Stomach (tissue), 4 donors: ENCODE measurements around the gene RASGRP3.

Experiments
- CTCF ChIP-seq, 7 experiments: fragments of 450-650 bp in 4 of 7; fragments of 200-600 bp in 3 of 7; sonication (generic) in 3 of 7; IDR thresholded peaks; one replicate each; pipeline ENCODE4 v1.5.1; 2016 to 2019; ENCODE audit warnings: antibody characterized with exemption in 7 of 7, control low read depth in 2 of 7, mild to moderate bottlenecking in 1 of 7
- POLR2A ChIP-seq, 4 donors: fragments of 450-650 bp; IDR thresholded peaks; one replicate each; pipeline ENCODE4 v1.6.1; 2016; ENCODE audit warnings: antibody characterized with exemption in 4 of 4, control low read depth in 2 of 4, mild to moderate bottlenecking in 1 of 4, moderate library complexity in 1 of 4

- TF ChIP-seq CTCF (IDR thresholded peaks at IDR 0.05): no peak
- no peak for TF ChIP-seq POLR2A (IDR thresholded peaks at IDR 0.05)
Observed at GRCh38 chr2:33502025-33502424, 25.6 kb downstream of the RASGRP3 start.
